ENCODE results near the gene MSX1. TPM values are rescaled to one million over a fixed set of nuclear protein-coding genes. Genes with fewer than 3 reads are reported as not detected.

Gene MSX1
- polyA plus RNA-seq, 1 donor (not counting 4 experiments of a cell fraction or from before 2014, with no cell fraction given) = not detected

DNA sequence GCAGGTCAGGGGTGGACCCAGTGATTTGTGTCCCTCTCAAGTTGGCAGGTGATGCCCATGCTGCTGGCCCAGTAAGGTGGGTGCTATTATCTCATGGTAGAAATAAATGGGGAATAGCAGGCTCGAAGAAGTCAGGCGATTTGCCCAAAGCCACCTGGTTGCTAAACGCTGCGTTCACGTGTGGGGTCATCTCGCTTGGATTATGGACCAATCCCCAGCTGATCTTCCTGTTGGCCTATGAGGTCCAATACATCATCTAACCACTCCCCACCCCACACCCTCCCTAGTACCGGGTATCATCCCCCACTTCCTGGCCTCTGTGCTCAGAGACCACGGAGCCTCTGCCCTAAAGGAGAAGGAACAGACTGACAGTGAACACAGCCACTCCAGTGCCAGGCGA is 18.3 kb upstream of the MSX1 start:
- Histone ChIP-seq H3K4me1 (ENCODE audit: control insufficient read depth, extremely low read depth, insufficient read depth, low read length) (no peaks in the 10 kb centered on the region), H3K9me1 (ENCODE audit: control insufficient read depth, extremely low read depth, insufficient read depth, low read length) (no peaks in the 10 kb centered on the region), H3K27ac (ENCODE audit: control insufficient read depth, insufficient read depth, low read length) (no peak overlapping the region), H2AFZ (ENCODE audit: control insufficient read depth, low read length) (no peak overlapping the region), H3K9ac (ENCODE audit: control insufficient read depth, extremely low read depth, insufficient read depth, low read length) (no peak overlapping the region), H3K4me2 (ENCODE audit: control insufficient read depth, extremely low read depth, insufficient read depth, low read depth, low read length) (no peak overlapping the region), H3K79me2 (ENCODE audit: control insufficient read depth, insufficient read depth, low read length) (no peaks in the 10 kb centered on the region), H4K20me1 (ENCODE audit: control insufficient read depth, extremely low read depth, insufficient read depth, low read length) (no peaks in the 10 kb centered on the region), H3K36me3 (ENCODE audit: control insufficient read depth in 2 of 2, extremely low read depth in 1 of 2, insufficient read depth in 2 of 2, low read length in 2 of 2) (no peaks in the 10 kb centered on the region), H3K4me3 (ENCODE audit: control insufficient read depth in 2 of 3, extremely low read depth in 1 of 3, insufficient read depth in 2 of 3, low read depth in 1 of 3, low read length in 3 of 3) (no peak overlapping the region), H3K9me3 (ENCODE audit: control insufficient read depth, low read depth, low read length) (no peaks in the 10 kb centered on the region), H3K27me3 (ENCODE audit: control insufficient read depth, extremely low read depth, insufficient read depth, low read length) (peaks cover 15% of the 10 kb centered on the region)
- no peak for TF ChIP-seq CTCF (optimal IDR thresholded peaks at IDR 0.05 in 1 of 3, IDR thresholded peaks at IDR 0.05 in 1 of 3, conservative IDR thresholded peaks at IDR 0.05 in 1 of 3; ENCODE audit: extremely low read depth in 1 of 3, insufficient read depth in 2 of 3, low read length in 3 of 3)
- no peak for TF ChIP-seq EZH2 (IDR thresholded peaks at IDR 0.05; ENCODE audit: low read length)
- dilution Hi-C loops (cut with MboI; ENCODE audit: extremely low pct_ligation_motif_present, low sequenced_read_pairs) = no loop called here
- no peak for FAIRE-seq
- no peak for DNase-seq (ENCODE audit: low read depth, low spot score)

DNA sequence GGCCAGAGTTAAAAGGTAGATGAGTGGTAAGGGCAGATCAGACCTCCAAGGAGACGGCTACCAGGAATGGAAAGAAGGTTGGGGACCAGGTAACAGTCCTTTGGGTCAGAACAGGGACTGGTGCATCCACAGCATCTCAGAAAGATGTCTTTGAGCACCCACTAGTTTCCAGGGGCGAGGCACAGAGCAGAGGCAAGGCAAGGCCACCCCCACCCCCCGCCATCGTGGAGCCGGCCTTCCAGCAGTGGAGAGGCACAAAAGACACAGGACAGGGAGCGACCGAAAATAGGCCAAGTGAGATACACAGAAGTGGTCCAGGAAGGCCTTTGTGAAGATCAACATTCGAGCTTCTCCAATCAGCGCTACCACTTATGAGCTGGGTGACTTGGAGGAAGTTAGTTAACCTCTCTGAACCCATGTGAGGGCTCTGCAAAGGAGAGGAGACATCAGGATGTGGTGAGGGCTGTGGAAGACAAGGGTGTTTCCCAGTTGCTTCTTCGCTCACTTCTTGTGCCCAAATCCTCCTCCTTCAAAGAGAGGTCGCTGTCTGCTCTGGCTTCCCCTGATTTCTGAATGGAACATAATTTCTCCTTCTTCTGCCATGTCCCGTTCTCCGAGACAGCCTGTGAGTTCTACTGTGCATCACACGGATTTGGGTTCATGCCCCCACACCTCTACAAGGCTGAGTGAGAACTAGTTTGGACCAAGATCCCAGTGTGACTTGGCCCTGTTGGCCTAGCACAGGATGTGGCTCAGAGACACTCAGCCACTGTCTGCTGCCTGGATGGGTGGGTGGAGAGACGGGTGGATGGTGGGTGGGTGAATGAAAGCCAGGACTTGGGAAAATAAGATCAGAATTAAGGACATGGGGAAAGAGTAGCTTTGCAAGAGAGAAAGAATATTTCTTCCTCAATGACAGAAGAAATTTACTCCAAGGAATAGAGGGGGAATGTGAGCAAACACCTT is 16.7 kb upstream of the MSX1 start:
- Histone ChIP-seq H3K4me3 (ENCODE audit: control insufficient read depth in 2 of 3, extremely low read depth in 1 of 3, insufficient read depth in 2 of 3, low read depth in 1 of 3, low read length in 3 of 3) (no peak overlapping the region), H3K9me1 (ENCODE audit: control insufficient read depth, extremely low read depth, insufficient read depth, low read length) (no peaks in the 10 kb centered on the region), H4K20me1 (ENCODE audit: control insufficient read depth, extremely low read depth, insufficient read depth, low read length) (no peaks in the 10 kb centered on the region), H2AFZ (ENCODE audit: control insufficient read depth, low read length) (no peak overlapping the region), H3K79me2 (ENCODE audit: control insufficient read depth, insufficient read depth, low read length) (no peaks in the 10 kb centered on the region), H3K4me2 (ENCODE audit: control insufficient read depth, extremely low read depth, insufficient read depth, low read depth, low read length) (no peak overlapping the region), H3K9ac (ENCODE audit: control insufficient read depth, extremely low read depth, insufficient read depth, low read length) (no peak overlapping the region), H3K36me3 (ENCODE audit: control insufficient read depth in 2 of 2, extremely low read depth in 1 of 2, insufficient read depth in 2 of 2, low read length in 2 of 2) (no peaks in the 10 kb centered on the region), H3K4me1 (ENCODE audit: control insufficient read depth, extremely low read depth, insufficient read depth, low read length) (no peaks in the 10 kb centered on the region), H3K27me3 (ENCODE audit: control insufficient read depth, extremely low read depth, insufficient read depth, low read length) (peaks cover 15% of the 10 kb centered on the region), H3K9me3 (ENCODE audit: control insufficient read depth, low read depth, low read length) (no peaks in the 10 kb centered on the region), H3K27ac (ENCODE audit: control insufficient read depth, insufficient read depth, low read length) (no peak overlapping the region)
- DNase-seq (ENCODE audit: low read depth, low spot score) (no peak), FAIRE-seq (no peak)
- TF ChIP-seq EZH2 (IDR thresholded peaks at IDR 0.05; ENCODE audit: low read length) (no peak), CTCF (optimal IDR thresholded peaks at IDR 0.05 in 1 of 3, IDR thresholded peaks at IDR 0.05 in 1 of 3, conservative IDR thresholded peaks at IDR 0.05 in 1 of 3; ENCODE audit: extremely low read depth in 1 of 3, insufficient read depth in 2 of 3, low read length in 3 of 3) (no peak)
- dilution Hi-C loops (cut with MboI; ENCODE audit: extremely low pct_ligation_motif_present, low sequenced_read_pairs) = no loop called here
